ENCODE results near the gene STAP2.
A peak's percentile ranks its signal among the peaks of the same experiment; 100 is the strongest.

Gene STAP2

GRCh38 chr19:4376671-4376990 is 38.0 kb upstream of the STAP2 start:
- no peak overlapping the region for H3K4me2 ChIP-seq (ENCODE audit: low read length, poor library complexity, severe bottlenecking)
- peak overlapping the region; percentile 88 for H3K9ac ChIP-seq (ENCODE audit: low read length)
- H3K18ac ChIP-seq (ENCODE audit: low read depth in 1 of 2, low read length in 2 of 2): no peak overlapping the region
- H3K79me1 ChIP-seq (replicated peaks; ENCODE audit: low read length, poor library complexity, severe bottlenecking): peaks cover 16% of the 10 kb centered on the region
- no peak overlapping the region for H2BK12ac ChIP-seq (ENCODE audit: low read length in 2 of 2)
- no peak overlapping the region for H2AK5ac ChIP-seq (ENCODE audit: low read length, severe bottlenecking)
- H3K4ac ChIP-seq (ENCODE audit: low read depth in 1 of 2, low read length in 2 of 2): no peak overlapping the region
- H2BK120ac ChIP-seq (ENCODE audit: low read depth, low read length): no peak overlapping the region
- no peak overlapping the region for H2AFZ ChIP-seq (ENCODE audit: low read depth, low read length)
- H3K27ac ChIP-seq (ENCODE audit: low read length, poor library complexity, severe bottlenecking): no peak overlapping the region
- peaks cover 0 to 38% of the 10 kb centered on the region in 2 experiments for H3K36me3 ChIP-seq (ENCODE audit: control insufficient read depth in 1 of 2, insufficient read depth in 2 of 2, low read depth in 1 of 2, low read length in 2 of 2)
- H2BK15ac ChIP-seq (ENCODE audit: low read depth, poor library complexity, severe bottlenecking): no peak overlapping the region
- DNase-seq: no peak
- H2BK5ac ChIP-seq (ENCODE audit: low read depth, low read length, poor library complexity, severe bottlenecking): no peak overlapping the region
- H3K14ac ChIP-seq (ENCODE audit: low read length in 2 of 2): no peak overlapping the region
- H4K8ac ChIP-seq (ENCODE audit: low read length): no peak overlapping the region
- H3K4me1 ChIP-seq (ENCODE audit: control insufficient read depth, insufficient read depth, low read depth, low read length): peaks cover 84% of the 10 kb centered on the region
- no peak overlapping the region for H4K91ac ChIP-seq (ENCODE audit: low read length)
- WGBS: 79% methylated on average over 10 of the region's 10 CpGs
- H3K23ac ChIP-seq (ENCODE audit: low read length in 2 of 2): no peak overlapping the region
- H3K4me3 ChIP-seq (ENCODE audit: insufficient read depth in 1 of 2, low read depth in 1 of 2, low read length in 2 of 2): no peak overlapping the region
- no peaks in the 10 kb centered on the region for H3K27me3 ChIP-seq (ENCODE audit: control insufficient read depth in 1 of 2, insufficient read depth in 1 of 2, low read length in 2 of 2)
- H3K9me3 ChIP-seq (ENCODE audit: control insufficient read depth, low read length): no peaks in the 10 kb centered on the region

- peak overlapping the region in 1 of 2 experiments; percentile 46 for H3K4me3 ChIP-seq (ENCODE audit: insufficient read depth in 1 of 2, low read depth in 1 of 2, low read length in 2 of 2)
Measured at GRCh38 chr19:4376028-4376670, 37.5 kb upstream of the STAP2 start.

GRCh38 chr19:4375164-4376027 is 36.8 kb upstream of the STAP2 start:
- WGBS: 57% methylated on average over 16 of the region's 16 CpGs
- H3K14ac ChIP-seq (ENCODE audit: low read length in 2 of 2): no peak overlapping the region
- H2BK15ac ChIP-seq (ENCODE audit: low read depth, poor library complexity, severe bottlenecking): peak overlapping the region; percentile 15

More at GRCh38 chr19:4376028-4376670, 37.5 kb upstream of the STAP2 start:
- Histone ChIP-seq H3K79me1 (replicated peaks; ENCODE audit: low read length, poor library complexity, severe bottlenecking) (peaks cover 16% of the 10 kb centered on the region), H3K14ac (ENCODE audit: low read length in 2 of 2) (no peak overlapping the region), H2BK15ac (ENCODE audit: low read depth, poor library complexity, severe bottlenecking) (no peak overlapping the region), H3K18ac (ENCODE audit: low read depth in 1 of 2, low read length in 2 of 2) (no peak overlapping the region), H3K4me2 (ENCODE audit: low read length, poor library complexity, severe bottlenecking) (no peak overlapping the region), H3K9ac (ENCODE audit: low read length) (peak overlapping the region; percentile 88), H3K9me3 (ENCODE audit: control insufficient read depth, low read length) (no peaks in the 10 kb centered on the region), H3K27me3 (ENCODE audit: control insufficient read depth in 1 of 2, insufficient read depth in 1 of 2, low read length in 2 of 2) (no peaks in the 10 kb centered on the region), H2BK5ac (ENCODE audit: low read depth, low read length, poor library complexity, severe bottlenecking) (no peak overlapping the region), H3K36me3 (ENCODE audit: control insufficient read depth in 1 of 2, insufficient read depth in 2 of 2, low read depth in 1 of 2, low read length in 2 of 2) (peaks cover 2 to 43% of the 10 kb centered on the region in 2 experiments), H3K23ac (ENCODE audit: low read length in 2 of 2) (no peak overlapping the region), H2BK12ac (ENCODE audit: low read length in 2 of 2) (no peak overlapping the region), H2BK120ac (ENCODE audit: low read depth, low read length) (no peak overlapping the region), H3K27ac (ENCODE audit: low read length, poor library complexity, severe bottlenecking) (peak overlapping the region; percentile 5), H3K4me1 (ENCODE audit: control insufficient read depth, insufficient read depth, low read depth, low read length) (peaks cover 89% of the 10 kb centered on the region), H2AFZ (ENCODE audit: low read depth, low read length) (no peak overlapping the region), H2AK5ac (ENCODE audit: low read length, severe bottlenecking) (no peak overlapping the region), H4K8ac (ENCODE audit: low read length) (peak overlapping the region; percentile 35), H4K91ac (ENCODE audit: low read length) (no peak overlapping the region), H3K4ac (ENCODE audit: low read depth in 1 of 2, low read length in 2 of 2) (no peak overlapping the region)
- no peak for DNase-seq
- WGBS: 83% methylated on average over 16 of the region's 16 CpGs

More at GRCh38 chr19:4375164-4376027, 36.8 kb upstream of the STAP2 start:
- H3K23ac ChIP-seq (ENCODE audit: low read length in 2 of 2): no peak overlapping the region
- no peak overlapping the region for H2BK120ac ChIP-seq (ENCODE audit: low read depth, low read length)
- peak overlapping the region; percentile 49 to 89 for H2BK12ac ChIP-seq (ENCODE audit: low read length in 2 of 2)
- H3K79me1 ChIP-seq (replicated peaks; ENCODE audit: low read length, poor library complexity, severe bottlenecking): peaks cover 20% of the 10 kb centered on the region
- H3K4me3 ChIP-seq (ENCODE audit: insufficient read depth in 1 of 2, low read depth in 1 of 2, low read length in 2 of 2): peak overlapping the region in 1 of 2 experiments; percentile 46
- peak overlapping the region; percentile 37 for H4K91ac ChIP-seq (ENCODE audit: low read length)
- H3K9ac ChIP-seq (ENCODE audit: low read length): peak overlapping the region; percentile 88
- no peak overlapping the region for H2BK5ac ChIP-seq (ENCODE audit: low read depth, low read length, poor library complexity, severe bottlenecking)
- H2AK5ac ChIP-seq (ENCODE audit: low read length, severe bottlenecking): peak overlapping the region; percentile 33
- no peaks in the 10 kb centered on the region for H3K27me3 ChIP-seq (ENCODE audit: control insufficient read depth in 1 of 2, insufficient read depth in 1 of 2, low read length in 2 of 2)
- H3K18ac ChIP-seq (ENCODE audit: low read depth in 1 of 2, low read length in 2 of 2): peak overlapping the region; percentile 57 to 91
- peak overlapping the region; percentile 1 to 52 for H3K4ac ChIP-seq (ENCODE audit: low read depth in 1 of 2, low read length in 2 of 2)
- H3K27ac ChIP-seq (ENCODE audit: low read length, poor library complexity, severe bottlenecking): peak overlapping the region; percentile 86
- H2AFZ ChIP-seq (ENCODE audit: low read depth, low read length): no peak overlapping the region
- peak overlapping the region; percentile 89 for H4K8ac ChIP-seq (ENCODE audit: low read length)
- no peaks in the 10 kb centered on the region for H3K9me3 ChIP-seq (ENCODE audit: control insufficient read depth, low read length)
- H3K4me1 ChIP-seq (ENCODE audit: control insufficient read depth, insufficient read depth, low read depth, low read length): peaks cover 94% of the 10 kb centered on the region
- H3K4me2 ChIP-seq (ENCODE audit: low read length, poor library complexity, severe bottlenecking): peak overlapping the region; percentile 4
- peaks cover 8 to 46% of the 10 kb centered on the region in 2 experiments for H3K36me3 ChIP-seq (ENCODE audit: control insufficient read depth in 1 of 2, insufficient read depth in 2 of 2, low read depth in 1 of 2, low read length in 2 of 2)
- peak; percentile 83 for DNase-seq

Data from mesenchymal stem cell (in vitro differentiated cells and primary cell).